GM12878 (cell line): ENCODE results near the gene SPDYA.
A peak's percentile ranks its signal among the peaks of the same experiment; 100 is the strongest.

Source experiments
- ATF3 ChIP-seq: IDR thresholded peaks from 2 replicates; pipeline ENCODE4 v1.6.1; 2011; ENCODE audit warnings: low read depth, mild to moderate bottlenecking, low read length, moderate library complexity, borderline replicate concordance; ENCODE audit errors: extremely low read depth
- CEBPB ChIP-seq, 2 experiments: fragments of 150-350 bp in 1 of 2; IDR thresholded peaks; 2 replicates each; pipeline ENCODE4 v1.6.1; 2012 to 2014; ENCODE audit warnings: low read depth in 2 of 2, low read length in 2 of 2, borderline replicate concordance in 1 of 2, inconsistent platforms in 1 of 2
- CTCF ChIP-seq, 3 experiments: IDR thresholded peaks in 2 of 3; conservative IDR thresholded peaks in 1 of 3; 2 replicates each; pipeline ENCODE4 v1.5.1; 2011; ENCODE audit warnings: low read depth in 3 of 3, low read length in 3 of 3, mild to moderate bottlenecking in 3 of 3, control low read depth in 2 of 3, moderate library complexity in 2 of 3, inconsistent platforms in 1 of 3, mixed read lengths in 1 of 3; ENCODE audit not compliant: control insufficient read depth in 2 of 3, insufficient read depth in 1 of 3; ENCODE audit errors: extremely low read depth in 1 of 3
- E2F8 ChIP-seq: fragments of 450-650 bp; IDR thresholded peaks from 2 replicates; pipeline ENCODE4 v1.6.1; 2018; ENCODE audit warnings: mild to moderate bottlenecking, low read depth, moderate library complexity; ENCODE audit not compliant: partially characterized antibody
- EP300 ChIP-seq, 2 experiments: fragments of 150-350 bp in 1 of 2; IDR thresholded peaks; 2 replicates each; pipeline ENCODE4 v1.6.1; 2011 to 2012; ENCODE audit warnings: low read depth in 2 of 2, low read length in 2 of 2, borderline replicate concordance in 1 of 2, improper control_type of control experiment in 1 of 2, inconsistent platforms in 1 of 2; ENCODE audit not compliant: control insufficient read depth in 1 of 2
- EZH2 ChIP-seq: IDR thresholded peaks from 2 replicates; pipeline ENCODE4 v1.6.1; 2012; ENCODE audit warnings: low read depth, mild to moderate bottlenecking, control low read depth, inconsistent platforms, low read length, borderline replicate concordance; ENCODE audit not compliant: control insufficient read depth
- POLR2AphosphoS5 ChIP-seq: IDR thresholded peaks from 2 replicates; pipeline ENCODE4 v1.6.1; 2011; ENCODE audit warnings: mild to moderate bottlenecking, low read length, inconsistent platforms
- RUNX3 ChIP-seq: IDR thresholded peaks from 2 replicates; pipeline ENCODE4 v1.6.1; 2012; ENCODE audit warnings: low read length, inconsistent platforms
- YY1 ChIP-seq: IDR thresholded peaks from 2 replicates; pipeline ENCODE4 v1.6.1; 2011; ENCODE audit warnings: low read depth, mild to moderate bottlenecking, low read length
- ZSCAN29 ChIP-seq: fragments of 450-650 bp; IDR thresholded peaks from 2 replicates; pipeline ENCODE4 v1.6.1; 2017; ENCODE audit warnings: mild to moderate bottlenecking, moderate library complexity
- TF ChIP-seq, protein P1 (sequence below): fragments of 450-650 bp; IDR thresholded peaks from 2 replicates; pipeline ENCODE4 v1.6.1; 2016; ENCODE audit warnings: mild to moderate bottlenecking, moderate library complexity, borderline replicate concordance

DNA sequence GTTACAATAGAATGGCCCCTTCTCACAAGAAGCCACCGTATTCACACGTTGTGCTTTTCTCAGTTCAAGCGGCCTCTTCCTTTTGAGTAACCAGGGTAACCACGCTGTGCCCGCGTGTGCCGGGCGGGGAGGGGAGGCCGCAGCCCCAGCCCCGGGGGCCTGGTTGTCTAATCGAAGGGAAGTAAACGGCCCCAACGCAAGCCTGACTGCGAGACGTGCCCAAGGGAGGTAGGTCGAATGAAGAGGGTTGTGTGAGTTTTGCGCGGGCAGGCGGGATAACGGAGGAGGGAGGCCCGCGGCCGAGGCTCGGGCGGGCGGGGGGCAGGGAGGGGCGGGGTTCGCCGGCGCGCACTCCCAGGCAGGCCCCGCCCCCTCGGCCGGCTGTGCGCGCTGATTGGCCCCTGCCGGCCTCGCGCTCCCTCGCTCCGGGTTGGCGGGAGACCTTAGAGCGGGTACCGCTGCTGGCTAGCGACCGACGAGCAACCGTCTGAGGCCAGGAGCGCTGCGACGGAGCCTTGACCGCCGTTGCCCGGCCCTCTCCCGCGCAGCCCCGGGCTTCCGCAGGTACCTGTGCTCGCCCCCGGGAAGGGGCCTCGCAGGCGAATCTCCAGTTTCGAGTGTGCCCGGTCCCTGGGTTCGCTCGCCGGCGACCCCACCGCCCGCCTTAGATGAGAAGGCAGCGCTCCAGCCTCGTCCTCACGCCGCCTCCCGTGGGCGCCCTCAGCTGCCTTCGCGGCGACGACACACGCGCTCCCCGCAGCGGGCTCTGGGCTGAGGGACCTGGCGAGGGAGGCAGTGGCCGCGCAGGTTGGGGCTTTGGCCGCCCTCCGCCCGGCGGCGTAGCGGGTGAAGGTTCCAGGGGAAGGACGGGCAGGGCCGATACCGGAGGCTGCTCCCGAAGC is at the start of gene SPDYA:
- TF ChIP-seq RUNX3 (0 out of 2 replicates have a peak, but pooled peaks have one; percentile 2), EZH2 (no peak), YY1 (no peak), CTCF (IDR thresholded peaks at IDR 0.05 in 2 of 3, conservative IDR thresholded peaks at IDR 0.05 in 1 of 3; ENCODE audit: control insufficient read depth in 2 of 3, extremely low read depth in 1 of 3, insufficient read depth in 1 of 3, low read depth in 3 of 3, low read length in 3 of 3) (no peak), EP300 (IDR thresholded peaks at IDR 0.05; ENCODE audit: borderline replicate concordance in 1 of 2, control insufficient read depth in 1 of 2, low read depth in 2 of 2, low read length in 2 of 2) (no peak), POLR2AphosphoS5 (no peak), ATF3 (no peak), ZSCAN29 (no peak), CEBPB (IDR thresholded peaks at IDR 0.05; ENCODE audit: borderline replicate concordance in 1 of 2, low read depth in 2 of 2, low read length in 2 of 2) (no peak), E2F8 (no peak)
- TF ChIP-seq, protein P1, sequence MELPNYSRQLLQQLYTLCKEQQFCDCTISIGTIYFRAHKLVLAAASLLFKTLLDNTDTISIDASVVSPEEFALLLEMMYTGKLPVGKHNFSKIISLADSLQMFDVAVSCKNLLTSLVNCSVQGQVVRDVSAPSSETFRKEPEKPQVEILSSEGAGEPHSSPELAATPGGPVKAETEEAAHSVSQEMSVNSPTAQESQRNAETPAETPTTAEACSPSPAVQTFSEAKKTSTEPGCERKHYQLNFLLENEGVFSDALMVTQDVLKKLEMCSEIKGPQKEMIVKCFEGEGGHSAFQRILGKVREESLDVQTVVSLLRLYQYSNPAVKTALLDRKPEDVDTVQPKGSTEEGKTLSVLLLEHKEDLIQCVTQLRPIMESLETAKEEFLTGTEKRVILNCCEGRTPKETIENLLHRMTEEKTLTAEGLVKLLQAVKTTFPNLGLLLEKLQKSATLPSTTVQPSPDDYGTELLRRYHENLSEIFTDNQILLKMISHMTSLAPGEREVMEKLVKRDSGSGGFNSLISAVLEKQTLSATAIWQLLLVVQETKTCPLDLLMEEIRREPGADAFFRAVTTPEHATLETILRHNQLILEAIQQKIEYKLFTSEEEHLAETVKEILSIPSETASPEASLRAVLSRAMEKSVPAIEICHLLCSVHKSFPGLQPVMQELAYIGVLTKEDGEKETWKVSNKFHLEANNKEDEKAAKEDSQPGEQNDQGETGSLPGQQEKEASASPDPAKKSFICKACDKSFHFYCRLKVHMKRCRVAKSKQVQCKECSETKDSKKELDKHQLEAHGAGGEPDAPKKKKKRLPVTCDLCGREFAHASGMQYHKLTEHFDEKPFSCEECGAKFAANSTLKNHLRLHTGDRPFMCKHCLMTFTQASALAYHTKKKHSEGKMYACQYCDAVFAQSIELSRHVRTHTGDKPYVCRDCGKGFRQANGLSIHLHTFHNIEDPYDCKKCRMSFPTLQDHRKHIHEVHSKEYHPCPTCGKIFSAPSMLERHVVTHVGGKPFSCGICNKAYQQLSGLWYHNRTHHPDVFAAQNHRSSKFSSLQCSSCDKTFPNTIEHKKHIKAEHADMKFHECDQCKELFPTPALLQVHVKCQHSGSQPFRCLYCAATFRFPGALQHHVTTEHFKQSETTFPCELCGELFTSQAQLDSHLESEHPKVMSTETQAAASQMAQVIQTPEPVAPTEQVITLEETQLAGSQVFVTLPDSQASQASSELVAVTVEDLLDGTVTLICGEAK = no peak
